Subcutaneous preadipocyte (primary cell): Measurements from ENCODE around the gene PLS1. TPM values are rescaled to one million over a fixed set of nuclear protein-coding genes. Genes with fewer than 3 reads are reported as not detected.

ENCODE experiments used
- small RNA-seq: library from RNA; depleted of rRNA; stranded (forward); fragments of <200 nt; gene quantifications from one replicate; pipeline ENCODE3, GENCODE V24; 2012
- total RNA-seq: library from RNA; depleted of rRNA; stranded (reverse); fragments of >200 nt; gene quantifications from 2 replicates; pipeline ENCODE4 v1.2.3, GENCODE V29; 2012

PLS1 gene
- total RNA-seq: under 0.01 and 0.59 TPM in 2 replicates

GRCh38 chr3:142595951-142596725 is at the start of gene PLS1:
TSS of gene PLS1 (plus strand) at chr3:142596393. CDS start at chr3:142664238, 67,845 bp downstream.

GRCh38 chr3:142578329-142579223 is 17.6 kb upstream of the PLS1 start, which contains the start of gene ATR:
TSS of gene ATR (minus strand) at chr3:142578733. CDS start at chr3:142578704, 29 bp downstream.

GRCh38 chr3:142723968-142724681 is 127.9 kb downstream of the PLS1 start, which contains the start of gene TRPC1:
TSS of gene TRPC1 (plus strand) at chr3:142724034. CDS start at chr3:142724560, 526 bp downstream.

Small RNAs within 50 kb of the gene (small RNA-seq; reads per million reads assigned to genes)
- 0.19 reads per million for gene RNA5SP143

Other genes with a start within 250 kb of the PLS1 start
- gene XRN1, start 148.4 kb upstream of the PLS1 start, total RNA-seq: 30.9 and 37.7 TPM in 2 replicates
- 33.1 and 36.8 TPM in 2 replicates for gene ATR, start 17.7 kb upstream of the PLS1 start, total RNA-seq
- gene TRPC1, start 127.6 kb downstream of the PLS1 start, total RNA-seq: 27.2 and 33.1 TPM in 2 replicates